SHP77 (cell line): Measurements from ENCODE around the gene ABTB2.
"Not testable (repeated sequence)": the region's sequence is repeated elsewhere in the genome, so short reads cannot be mapped to it uniquely, and the experiment has no call there.

Experiments used
- DNase-seq, 2 experiments: peaks; one replicate each; lab custom pipeline; 2025; lab: John Stamatoyannopoulos, UW

Gene ABTB2

DNA sequence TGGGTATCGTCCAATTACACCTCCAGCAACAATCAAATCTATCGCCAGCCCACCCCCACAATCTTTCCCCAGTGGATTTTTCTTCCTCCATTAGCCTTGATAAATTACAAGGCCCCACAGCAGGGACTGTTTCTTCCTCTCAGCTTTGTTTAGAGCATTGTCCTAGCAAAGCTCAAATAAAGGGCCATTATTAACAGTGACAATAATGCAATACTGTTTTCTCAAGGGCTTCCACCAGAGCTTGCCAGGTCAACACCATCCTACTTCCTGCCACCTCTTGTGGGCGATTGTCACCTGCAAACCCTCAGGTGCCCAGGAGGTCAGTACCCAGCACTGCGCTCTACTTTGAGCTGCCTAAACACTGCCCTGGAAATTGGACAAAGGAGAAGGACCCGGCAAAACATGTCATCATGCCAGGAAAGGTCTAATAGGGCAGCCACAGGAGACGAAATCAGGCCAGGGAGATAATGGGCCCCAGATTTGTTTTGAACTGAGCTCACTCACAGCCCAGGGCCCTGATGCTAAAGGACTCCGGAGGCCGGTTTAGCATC is 95.2 kb downstream of the ABTB2 start:
- DNase-seq, result no peak

DNA sequence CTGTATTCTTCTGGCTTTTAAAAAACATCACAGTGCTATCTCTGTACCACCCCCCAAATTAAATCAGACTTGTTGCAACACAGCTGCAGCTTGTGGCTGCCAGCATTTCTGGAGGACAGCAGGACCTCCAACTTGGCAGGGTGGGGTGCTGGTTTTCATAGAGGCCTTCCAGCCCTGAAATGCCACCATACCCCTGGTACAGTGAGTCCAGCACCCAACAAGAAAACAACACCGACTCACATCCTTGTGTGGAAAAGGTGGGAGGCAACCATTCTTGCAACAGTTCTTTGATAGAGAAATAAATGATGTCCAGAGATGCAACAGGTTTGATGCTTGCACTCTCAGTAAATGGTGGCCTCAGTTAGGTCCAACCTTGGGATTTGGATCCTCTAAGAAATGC is 96.0 kb downstream of the ABTB2 start:
- no peak for DNase-seq

DNA sequence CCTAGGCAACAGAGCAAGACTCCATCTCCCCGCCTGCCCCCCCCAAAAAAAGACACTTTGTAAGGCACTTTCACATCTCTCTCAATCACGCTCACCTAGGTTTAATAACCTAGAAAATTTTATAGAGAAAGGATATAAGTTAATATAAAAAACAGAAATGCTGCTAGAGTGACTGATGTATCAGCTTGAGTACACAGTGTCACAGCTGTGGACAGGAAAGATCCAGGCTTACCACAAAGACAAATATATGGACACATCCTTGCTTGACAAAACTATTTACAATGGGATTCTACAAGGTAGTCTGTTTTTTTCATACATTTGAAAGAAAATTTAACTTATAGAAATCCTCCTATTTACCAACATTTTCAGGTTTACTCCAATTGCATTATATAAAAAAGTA is 96.7 kb downstream of the ABTB2 start:
- DNase-seq, result no peak

GRCh38 chr11:34260072-34260575 is 97.7 kb downstream of the ABTB2 start:
- no peak for DNase-seq

GRCh38 chr11:34259087-34259486 is 98.7 kb downstream of the ABTB2 start:
- DNase-seq, result no peak

DNA sequence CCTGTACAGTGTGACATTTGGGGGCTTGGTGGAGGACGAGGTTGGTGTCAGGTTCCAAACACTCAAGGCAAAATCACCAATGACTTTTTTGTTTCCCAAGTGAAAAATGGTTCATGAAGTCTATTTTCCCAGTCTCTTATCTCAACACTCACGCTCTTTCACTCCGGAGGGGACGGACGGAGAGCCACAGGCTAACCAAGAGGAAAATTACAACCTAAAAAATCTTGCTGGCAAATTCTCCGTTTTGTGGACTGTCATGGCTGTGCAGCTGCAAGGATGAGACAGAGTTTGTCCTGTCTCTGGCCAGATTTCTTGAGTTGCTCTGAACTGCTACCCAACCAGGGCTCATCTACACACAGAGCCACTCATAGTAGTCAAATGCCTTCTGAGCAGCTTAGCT is 101.2 kb downstream of the ABTB2 start:
- no peak for DNase-seq

- no peak for DNase-seq
These were observed 101.7 kb downstream of the ABTB2 start for GRCh38 chr11:34256150-34256549.

DNA sequence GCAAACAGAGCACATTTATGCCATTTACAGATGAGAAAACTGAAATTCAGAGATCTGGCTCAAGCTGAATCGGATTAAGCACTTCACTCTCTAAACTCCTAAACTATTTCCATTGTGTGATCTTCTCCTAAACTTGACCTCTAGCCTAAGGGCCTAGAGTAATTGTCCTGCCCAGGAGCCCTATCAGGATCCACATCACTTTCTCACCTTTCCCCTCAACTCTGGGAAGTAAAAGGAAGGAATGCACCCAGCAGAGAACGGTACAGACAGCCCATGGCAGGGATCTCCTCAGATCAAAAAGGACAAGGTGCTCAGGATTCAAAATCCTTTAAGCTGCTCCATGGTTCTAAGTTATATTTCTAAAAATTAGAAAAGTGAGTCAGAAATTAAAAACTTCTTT is 102.7 kb downstream of the ABTB2 start:
- no peak for DNase-seq

DNA sequence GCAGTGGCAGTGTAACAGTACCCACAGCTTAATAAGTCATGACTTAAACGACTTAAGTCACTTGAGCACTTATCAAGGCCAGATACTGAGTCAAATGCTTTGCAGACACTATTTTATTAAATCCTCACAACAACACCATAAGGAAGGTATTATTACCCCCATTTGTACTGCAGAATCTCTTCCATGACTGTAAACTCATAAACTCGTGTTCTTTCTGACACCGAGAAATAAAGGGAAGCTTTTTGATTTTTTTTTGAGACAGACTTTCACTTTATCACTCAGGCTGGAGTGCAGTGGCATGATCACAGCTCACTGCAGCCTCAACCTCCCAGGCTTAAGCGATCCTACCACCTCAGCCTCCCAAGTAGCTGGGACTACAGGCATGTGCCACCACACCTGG is 103.8 kb downstream of the ABTB2 start:
- DNase-seq, result no peak

DNA sequence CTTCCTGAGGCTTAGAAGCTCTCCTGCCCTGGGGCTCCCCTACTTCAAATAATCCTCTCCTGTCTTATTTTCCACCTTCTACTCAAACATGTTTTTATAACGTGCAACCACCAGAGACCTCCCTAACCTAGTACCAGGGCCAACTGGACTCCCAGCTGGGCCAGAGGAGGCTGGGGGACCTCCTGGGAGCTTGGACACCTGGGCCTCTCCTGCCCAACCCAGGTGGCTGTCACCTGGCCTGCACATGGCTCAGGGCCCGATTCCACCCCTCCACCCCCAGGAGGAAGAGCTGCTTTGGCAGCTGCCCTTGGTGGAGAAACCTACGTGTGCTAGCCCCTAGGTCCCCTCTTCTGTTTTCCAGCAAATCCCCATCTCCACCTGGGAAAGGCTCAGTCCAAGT is 105.2 kb downstream of the ABTB2 start:
- DNase-seq, result no peak

- DNase-seq, result no peak
These were observed 105.8 kb downstream of the ABTB2 start for GRCh38 chr11:34252015-34252414.

- DNase-seq, result no peak
These were observed 106.2 kb downstream of the ABTB2 start for GRCh38 chr11:34251589-34251980.

DNA sequence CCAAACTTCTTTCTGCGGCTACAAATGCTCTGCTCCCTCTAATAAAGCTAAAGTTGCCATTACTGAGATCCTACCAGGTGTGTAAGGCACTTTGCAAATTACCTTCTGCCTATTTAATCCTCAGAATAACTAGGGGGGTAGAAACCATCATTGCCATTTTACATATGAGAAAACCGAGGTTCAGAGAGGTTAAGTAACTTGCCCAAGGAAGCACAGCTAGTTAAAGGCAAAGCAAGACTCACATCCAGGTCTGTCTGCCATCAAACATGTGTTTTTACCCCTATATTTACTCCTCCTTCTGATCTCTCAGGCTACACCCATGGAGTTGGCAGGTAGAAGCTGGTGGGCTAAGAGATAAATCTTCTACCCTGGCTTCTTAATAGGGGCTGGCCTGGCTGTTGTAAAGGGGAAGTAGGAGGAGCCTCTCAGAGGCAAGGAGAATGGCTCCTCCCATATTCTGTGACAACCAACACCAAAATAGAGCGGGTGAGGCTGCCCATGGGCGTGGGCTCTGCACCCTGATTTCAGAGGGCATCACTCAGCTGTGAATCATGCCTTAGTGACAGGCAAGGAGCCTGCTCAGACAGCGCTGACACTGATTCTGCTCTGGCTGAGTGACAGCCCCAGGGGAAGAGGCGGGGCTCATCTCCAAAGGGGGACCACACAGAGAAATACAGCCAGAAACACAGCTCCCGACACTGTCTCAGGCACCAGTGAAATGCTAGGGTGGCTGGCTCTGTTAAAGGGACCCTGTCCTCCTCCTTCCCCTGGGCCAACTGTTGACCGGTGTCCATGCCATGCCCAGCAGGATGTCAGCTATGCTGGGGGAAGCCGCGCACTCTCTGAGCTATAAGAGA is 106.8 kb downstream of the ABTB2 start:
- no peak for DNase-seq

DNA sequence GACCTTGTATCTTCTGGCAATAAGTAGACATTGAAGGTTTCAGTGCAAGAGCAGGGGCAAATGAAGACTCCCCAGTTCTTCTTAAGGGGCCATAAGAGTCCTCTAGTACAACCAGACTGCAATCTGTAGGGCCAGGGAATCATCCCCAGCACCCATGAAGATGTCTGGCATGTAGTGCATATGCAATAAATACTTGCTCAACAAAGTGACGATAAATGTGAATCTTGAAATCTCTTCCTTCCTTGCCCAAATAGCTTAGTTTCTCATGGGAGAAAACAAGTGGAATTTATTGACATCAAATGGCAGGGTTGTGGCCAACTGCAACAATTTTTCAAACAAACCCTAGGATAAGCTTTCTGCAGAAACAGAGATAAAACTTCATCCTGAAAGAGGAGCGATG is 107.6 kb downstream of the ABTB2 start:
- no peak for DNase-seq

GRCh38 chr11:34249439-34249838 is 108.4 kb downstream of the ABTB2 start:
- DNase-seq, result no peak

GRCh38 chr11:34246511-34246910 is 111.3 kb downstream of the ABTB2 start:
- DNase-seq, result not testable (repeated sequence)

GRCh38 chr11:34245041-34245440 is 112.8 kb downstream of the ABTB2 start:
- DNase-seq, result no peak

DNA sequence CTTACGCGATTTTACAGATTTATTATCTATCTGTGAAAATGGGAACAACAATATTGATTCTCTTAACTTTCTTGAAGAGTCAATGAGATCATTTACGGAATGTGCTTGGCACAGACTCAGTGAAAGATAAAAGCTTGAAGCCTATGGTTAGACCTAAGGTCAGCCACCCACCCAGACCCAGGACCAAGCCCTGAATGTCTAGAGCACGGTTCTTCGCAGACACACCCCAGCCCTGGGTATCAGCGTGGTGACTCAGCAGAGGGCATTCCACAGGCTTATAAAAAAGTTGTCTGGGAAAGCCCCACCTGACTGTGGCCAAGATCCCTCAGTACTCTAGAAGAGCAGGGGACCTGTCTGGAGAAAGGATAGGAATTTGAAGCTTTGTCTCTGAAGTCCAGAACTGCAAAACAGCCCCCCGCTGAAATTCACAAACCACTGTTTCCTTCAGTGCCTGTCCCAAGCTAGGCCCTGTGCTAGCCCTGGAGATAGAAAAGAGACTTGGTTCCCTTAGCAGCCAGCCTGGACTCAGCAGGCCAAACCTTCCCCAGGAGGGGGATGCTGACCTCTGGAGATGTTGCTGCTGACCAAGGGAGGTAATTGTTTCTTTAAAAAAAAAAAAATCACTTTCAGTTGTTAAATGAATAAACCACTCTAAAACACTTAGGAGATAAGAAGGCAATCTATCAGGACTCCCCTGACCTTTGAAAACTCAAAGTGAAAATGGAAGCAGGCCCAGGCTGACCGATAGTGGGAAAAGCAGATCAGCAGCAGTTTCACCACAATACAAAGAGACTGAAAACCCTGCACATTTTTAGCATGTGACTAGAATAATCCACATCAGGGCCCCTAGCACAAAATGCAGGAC is 114.0 kb downstream of the ABTB2 start:
- DNase-seq, result no peak

GRCh38 chr11:34242037-34242625 is 115.7 kb downstream of the ABTB2 start:
- DNase-seq, result no peak

DNA sequence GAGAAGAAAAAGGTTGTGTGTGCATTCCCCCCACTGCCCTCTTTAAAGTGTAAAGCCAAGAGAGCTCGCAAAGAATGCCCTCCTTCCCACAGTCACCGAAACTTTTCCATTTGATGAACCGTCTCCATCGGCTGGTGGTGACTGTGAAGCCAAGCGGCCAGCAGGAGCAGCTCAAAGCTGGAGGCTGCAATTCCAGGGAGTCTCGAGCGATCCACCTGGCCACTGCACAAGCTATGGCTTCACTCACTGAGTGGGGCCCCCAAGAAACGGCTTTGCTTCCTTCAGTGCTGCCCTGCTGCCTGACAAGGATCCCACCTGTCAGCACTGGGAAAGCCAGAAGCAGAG is 117.7 kb downstream of the ABTB2 start:
- no peak for DNase-seq

GRCh38 chr11:34239465-34240149 is 118.2 kb downstream of the ABTB2 start:
- no peak for DNase-seq

- no peak for DNase-seq
These were observed 118.8 kb downstream of the ABTB2 start for GRCh38 chr11:34238966-34239365.
